Activated CD8-positive, alpha-beta memory T cell treated with anti-CD3 and anti-CD28 coated beads for 4 hours (primary cell): ENCODE data around the gene AMHR2.

Experiments used
- DNase-seq, 2 donors: peaks; one replicate each; pipeline ENCODE4 v3.0.0-alpha.2; 2020; ENCODE audit warnings: low read depth in 2 of 2

Gene AMHR2

DNA sequence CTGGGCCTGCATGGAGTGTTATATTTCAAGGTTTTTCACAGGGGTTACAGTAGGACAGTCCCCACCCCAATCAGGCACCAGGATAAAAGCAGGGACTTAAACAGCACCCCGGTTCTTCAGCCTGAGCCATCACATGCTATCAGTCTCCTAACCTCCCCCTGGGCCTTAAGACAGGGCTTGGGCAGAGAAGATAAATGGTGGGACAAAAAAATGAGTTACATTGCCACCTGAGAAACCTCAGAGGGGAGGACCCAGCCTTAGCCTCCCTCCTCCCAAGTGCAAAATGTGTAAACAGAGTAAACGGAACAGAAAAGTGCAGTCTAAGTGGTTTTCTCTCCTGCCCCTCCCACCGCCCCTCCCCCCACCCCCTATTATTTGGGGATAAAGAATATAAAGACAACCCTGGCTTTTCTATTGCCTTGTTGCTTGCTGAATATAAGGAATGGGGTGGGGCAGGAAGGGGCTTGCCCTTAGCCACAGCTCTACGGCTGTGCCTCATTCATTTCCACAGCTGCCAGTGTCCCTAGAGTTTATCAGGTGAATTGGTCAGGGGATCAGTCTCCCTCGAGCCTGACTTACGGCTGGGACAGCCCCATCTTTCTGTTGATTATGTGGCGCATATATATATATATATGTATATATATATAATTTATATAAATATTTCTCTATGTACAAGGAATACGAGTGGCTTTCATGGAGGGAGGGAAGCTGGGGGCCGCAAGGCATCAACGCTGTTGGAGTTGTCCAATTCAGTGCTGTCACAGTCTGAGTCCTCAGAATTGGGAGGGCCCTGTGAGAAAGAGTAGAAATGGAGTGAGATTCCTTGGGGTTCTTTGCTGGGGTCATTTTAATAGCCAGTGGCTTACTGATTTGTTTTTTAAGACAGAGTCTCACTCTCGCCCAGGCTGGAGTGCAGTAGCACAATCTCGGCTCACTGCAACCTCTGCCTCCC, 57.1 kb downstream of the AMHR2 start:
- no peak for DNase-seq
